PC-3 (cell line): Measurements from ENCODE around the gene OVAAL. TPM values are rescaled to one million over a fixed set of nuclear protein-coding genes. Genes with fewer than 3 reads are reported as not detected.

Experiments used
- ATAC-seq: fragments of 200-7000 bp; cut with Tn5 transposase; 2 replicates; pipeline ENCODE4 v1.9.1; 2020; ENCODE audit warnings: mild to moderate bottlenecking, moderate library complexity
- BruUV-seq: library from RNA; stranded (reverse); fragments of 400-500 nt; replicated peaks from 2 replicates; lab custom pipeline; 2021; lab: Mats Ljungman, UMichigan
- CTCF ChIA-PET: fragments of 300-600 bp; sonication (Branson Sonifier 250); formaldehyde crosslinking; loops from one replicate; lab custom pipeline; 2022; ENCODE audit warnings: antibody characterized with exemption; lab: Charles Lee
- POLR2A ChIA-PET: fragments of 300-600 bp; sonication (Branson Sonifier 250); formaldehyde crosslinking; loops from one replicate; lab custom pipeline; 2022; ENCODE audit warnings: antibody characterized with exemption; ENCODE audit not compliant: unreplicated experiment; lab: Charles Lee
- DNase-seq: peaks from one replicate; pipeline ENCODE4 v3.0.0-alpha.2; 2015
- H2AFZ ChIP-seq: fragments of 300-600 bp; sonication (generic); 2 replicates; pipeline ENCODE4 v1.6.0; 2016; ENCODE audit warnings: antibody characterized with exemption, low read length
- H3F3A ChIP-seq: fragments of 300-600 bp; sonication (generic); one replicate; pipeline ENCODE4 v1.6.0; 2017; ENCODE audit warnings: antibody characterized with exemption, low read length, control low read depth, mild to moderate bottlenecking; ENCODE audit not compliant: unreplicated experiment
- H3K27ac ChIP-seq: fragments of 300-600 bp; sonication (generic); 2 replicates; pipeline ENCODE4 v1.5.1; 2016; ENCODE audit warnings: mild to moderate bottlenecking, low read length
- H3K27me3 ChIP-seq: fragments of 300-600 bp; sonication (generic); 2 replicates; pipeline ENCODE4 v1.6.1; 2016; ENCODE audit warnings: low read length, mixed read lengths
- H3K36me3 ChIP-seq: fragments of 300-600 bp; sonication (generic); 2 replicates; pipeline ENCODE4 v1.6.1; 2016; ENCODE audit warnings: low read depth, mixed run types, low read length, mixed read lengths
- H3K4me1 ChIP-seq: fragments of 300-600 bp; sonication (generic); 2 replicates; pipeline ENCODE4 v1.5.1; 2016; ENCODE audit warnings: low read length; ENCODE audit not compliant: insufficient read depth
- H3K4me2 ChIP-seq: fragments of 300-600 bp; sonication (generic); 2 replicates; pipeline ENCODE4 v1.6.0; 2016; ENCODE audit warnings: low read length
- H3K4me3 ChIP-seq: fragments of 300-600 bp; sonication (generic); 2 replicates; pipeline ENCODE4 v1.5.1; 2016; ENCODE audit warnings: mild to moderate bottlenecking, low read length, mixed read lengths
- H3K79me2 ChIP-seq: fragments of 300-600 bp; sonication (generic); 2 replicates; pipeline ENCODE4 v1.6.1; 2017; ENCODE audit warnings: low read length, mixed read lengths
- H3K9ac ChIP-seq: fragments of 300-600 bp; sonication (generic); 2 replicates; pipeline ENCODE4 v1.6.0; 2016; ENCODE audit warnings: mild to moderate bottlenecking, low read length
- H3K9me2 ChIP-seq: fragments of 300-600 bp; sonication (generic); replicated peaks from 2 replicates; pipeline ENCODE4 v1.6.1; 2016; ENCODE audit warnings: mixed run types, low read length, mixed read lengths
- H3K9me3 ChIP-seq: fragments of 300-600 bp; sonication (generic); 2 replicates; pipeline ENCODE4 v1.6.1; 2016; ENCODE audit warnings: low read length, mixed read lengths
- H4K20me1 ChIP-seq: fragments of 300-600 bp; sonication (generic); 2 replicates; pipeline ENCODE4 v1.6.1; 2016; ENCODE audit warnings: low read length, mixed read lengths
- EZH2 ChIP-seq: fragments of 300-600 bp; sonication (generic); IDR thresholded peaks from one replicate; pipeline ENCODE4 v1.6.1; 2017; ENCODE audit warnings: antibody characterized with exemption, mild to moderate bottlenecking, low read length; ENCODE audit not compliant: unreplicated experiment
- EZH2phosphoT487 ChIP-seq: fragments of 300-600 bp; sonication (generic); IDR thresholded peaks from 2 replicates; pipeline ENCODE4 v1.6.1; 2018; ENCODE audit warnings: mild to moderate bottlenecking, antibody characterized with exemption, low read length, borderline replicate concordance
- intact Hi-C: fragments of 100-400 bp; cut with micrococcal nuclease; formaldehyde crosslinking; loops from 2 replicates; pipeline ENCODE4 v1.9.0; 2023
- total RNA-seq: library from RNA; depleted of rRNA; stranded (reverse); fragments of >200 nt; gene quantifications from 2 replicates; pipeline ENCODE4 v1.2.3, GENCODE V29; 2014
- TF ChIP-seq, protein P1 (sequence below): fragments of 300-600 bp; sonication (generic); conservative IDR thresholded peaks from 2 replicates; pipeline ENCODE4 v1.5.1; 2017; ENCODE audit warnings: antibody characterized with exemption, low read depth, mild to moderate bottlenecking, low read length

Gene OVAAL
- total RNA-seq, 1 experiment from 2014 or later: not detected

DNA sequence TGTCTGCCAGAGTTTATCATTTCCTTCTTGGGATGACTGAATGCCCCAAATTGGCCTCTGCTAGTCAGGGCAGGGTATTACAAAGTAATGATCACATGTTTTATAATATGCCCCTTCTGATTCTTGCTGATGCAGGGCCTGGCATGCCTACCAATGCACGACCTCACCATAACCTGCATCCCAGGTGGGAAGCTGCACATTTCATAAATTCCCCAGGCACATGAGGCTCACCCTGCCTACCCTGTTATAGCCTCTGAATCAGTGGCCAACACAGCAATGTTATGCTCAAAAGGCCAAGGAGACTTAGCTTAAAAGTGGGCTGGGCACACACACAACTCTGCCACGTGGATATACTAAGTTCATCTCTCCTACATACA, 45.1 kb downstream of the OVAAL start:
- no peak for DNase-seq
- H3K4me2 ChIP-seq: no peak overlapping the region
- TF ChIP-seq, protein P1, sequence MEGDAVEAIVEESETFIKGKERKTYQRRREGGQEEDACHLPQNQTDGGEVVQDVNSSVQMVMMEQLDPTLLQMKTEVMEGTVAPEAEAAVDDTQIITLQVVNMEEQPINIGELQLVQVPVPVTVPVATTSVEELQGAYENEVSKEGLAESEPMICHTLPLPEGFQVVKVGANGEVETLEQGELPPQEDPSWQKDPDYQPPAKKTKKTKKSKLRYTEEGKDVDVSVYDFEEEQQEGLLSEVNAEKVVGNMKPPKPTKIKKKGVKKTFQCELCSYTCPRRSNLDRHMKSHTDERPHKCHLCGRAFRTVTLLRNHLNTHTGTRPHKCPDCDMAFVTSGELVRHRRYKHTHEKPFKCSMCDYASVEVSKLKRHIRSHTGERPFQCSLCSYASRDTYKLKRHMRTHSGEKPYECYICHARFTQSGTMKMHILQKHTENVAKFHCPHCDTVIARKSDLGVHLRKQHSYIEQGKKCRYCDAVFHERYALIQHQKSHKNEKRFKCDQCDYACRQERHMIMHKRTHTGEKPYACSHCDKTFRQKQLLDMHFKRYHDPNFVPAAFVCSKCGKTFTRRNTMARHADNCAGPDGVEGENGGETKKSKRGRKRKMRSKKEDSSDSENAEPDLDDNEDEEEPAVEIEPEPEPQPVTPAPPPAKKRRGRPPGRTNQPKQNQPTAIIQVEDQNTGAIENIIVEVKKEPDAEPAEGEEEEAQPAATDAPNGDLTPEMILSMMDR: no peak
- no peak for TF ChIP-seq EZH2
- TF ChIP-seq EZH2phosphoT487: no peak
- no peaks in the 10 kb centered on the region for H3K4me1 ChIP-seq
- intact Hi-C loops: no loop called here
- no peaks in the 10 kb centered on the region for H3K27me3 ChIP-seq
- H4K20me1 ChIP-seq: no peaks in the 10 kb centered on the region
- CTCF ChIA-PET: no interaction called here
- no peaks in the 10 kb centered on the region for H3K79me2 ChIP-seq
- H3K9me2 ChIP-seq: no peaks in the 10 kb centered on the region
- no peaks in the 10 kb centered on the region for H3F3A ChIP-seq
- ATAC-seq: no peak
- no peak overlapping the region for H3K9ac ChIP-seq
- POLR2A ChIA-PET: no interaction called here
- no peaks in the 10 kb centered on the region for H3K9me3 ChIP-seq
- no peak overlapping the region for H3K27ac ChIP-seq
- H3K4me3 ChIP-seq: no peak overlapping the region
- no peaks in the 10 kb centered on the region for H3K36me3 ChIP-seq
- no peak overlapping the region for H2AFZ ChIP-seq
- BruUV-seq: no TSS peak

DNA sequence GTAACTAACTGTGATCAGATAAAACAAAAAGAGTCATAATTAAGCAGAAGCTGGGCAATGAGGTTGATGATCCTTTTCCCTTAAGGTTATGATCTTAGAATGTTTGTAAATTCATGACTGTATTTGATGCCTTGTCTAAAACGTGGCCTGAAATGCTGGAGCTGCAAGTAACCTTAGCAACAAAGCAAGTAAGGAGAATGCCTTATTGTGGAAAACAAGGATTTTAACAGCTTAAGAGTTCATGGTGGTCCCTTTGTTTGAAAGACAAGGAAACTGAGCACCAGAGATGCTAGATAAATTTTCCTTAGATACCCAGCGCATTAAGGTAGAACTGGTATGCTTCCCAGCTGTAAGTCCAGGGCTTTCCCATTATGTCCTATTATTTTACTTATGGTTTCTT, 47.4 kb downstream of the OVAAL start:
- H2AFZ ChIP-seq: no peak overlapping the region
- H3K79me2 ChIP-seq: no peaks in the 10 kb centered on the region
- no peak overlapping the region for H3K4me2 ChIP-seq
- no peaks in the 10 kb centered on the region; the same call in 1 of the 2 replicates for H3K4me1 ChIP-seq
- no peak for DNase-seq
- H3K36me3 ChIP-seq: no peaks in the 10 kb centered on the region
- POLR2A ChIA-PET: no interaction called here
- H3K4me3 ChIP-seq: no peak overlapping the region
- no peak overlapping the region for H3K27ac ChIP-seq
- H3K9me3 ChIP-seq: no peaks in the 10 kb centered on the region
- H3K9ac ChIP-seq: no peak overlapping the region
- BruUV-seq: no TSS peak
- intact Hi-C loops: no loop called here
- no peak for ATAC-seq
- H4K20me1 ChIP-seq: no peaks in the 10 kb centered on the region
- no peaks in the 10 kb centered on the region for H3K27me3 ChIP-seq
- H3K9me2 ChIP-seq: no peaks in the 10 kb centered on the region
- H3F3A ChIP-seq: no peaks in the 10 kb centered on the region
- TF ChIP-seq EZH2: no peak
- no peak for TF ChIP-seq EZH2phosphoT487
- TF ChIP-seq, protein P1: no peak
- CTCF ChIA-PET: no interaction called here

DNA sequence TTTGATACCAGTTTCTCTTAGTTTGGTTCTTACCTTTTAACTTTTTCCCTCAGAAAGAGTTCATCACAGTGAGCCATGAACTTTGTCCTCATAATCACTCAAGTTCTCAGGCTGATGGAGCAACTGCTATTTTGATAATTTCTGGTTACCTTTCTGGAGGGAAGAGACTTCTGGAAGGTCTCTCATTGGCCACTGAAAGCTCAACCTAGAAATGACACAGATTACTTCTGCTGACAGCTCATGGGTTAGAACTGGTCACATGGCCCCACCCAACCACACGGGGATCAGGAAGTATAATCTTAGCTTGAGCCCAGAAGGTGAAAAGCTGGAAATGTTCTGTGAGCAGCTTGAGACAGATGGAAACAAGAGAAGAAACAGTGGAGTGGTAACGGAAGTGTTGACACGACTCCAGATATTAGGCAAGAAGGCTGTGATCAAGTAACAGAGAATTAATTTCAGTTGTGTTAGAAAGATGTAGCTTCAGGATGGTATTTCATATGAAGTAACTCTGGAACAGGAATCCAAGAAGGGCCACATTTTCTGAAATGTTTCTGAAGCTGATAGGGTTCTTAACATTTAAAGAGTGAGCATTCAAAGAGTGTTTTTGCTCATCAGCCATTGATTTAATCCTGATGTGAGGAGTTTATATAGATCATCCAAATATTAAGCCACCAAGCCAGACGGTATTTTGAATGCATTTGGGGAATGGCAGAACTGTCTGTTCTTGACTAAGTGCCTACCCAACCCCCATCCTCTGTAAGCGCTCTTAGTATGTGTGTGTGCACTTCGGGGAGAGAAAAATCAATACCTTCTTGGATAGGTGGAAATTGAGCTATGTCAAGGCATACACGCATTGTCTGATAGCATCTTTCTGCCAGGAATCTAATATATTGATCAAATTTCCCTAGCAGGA, 51.1 kb downstream of the OVAAL start:
- Histone ChIP-seq H3K27me3 (no peaks in the 10 kb centered on the region), H3K9me2 (no peaks in the 10 kb centered on the region), H3K4me1 (no peaks in the 10 kb centered on the region; the same call in 1 of the 2 replicates), H3F3A (no peaks in the 10 kb centered on the region), H3K36me3 (no peaks in the 10 kb centered on the region), H3K9me3 (no peaks in the 10 kb centered on the region), H3K27ac (no peak overlapping the region), H4K20me1 (no peaks in the 10 kb centered on the region), H3K79me2 (no peaks in the 10 kb centered on the region), H2AFZ (no peak overlapping the region), H3K4me3 (no peak overlapping the region), H3K9ac (no peak overlapping the region), H3K4me2 (no peak overlapping the region)
- intact Hi-C loops: no loop called here
- no TSS peak for BruUV-seq
- POLR2A ChIA-PET: no interaction called here
- ATAC-seq: no peak
- CTCF ChIA-PET: no interaction called here
- no peak for TF ChIP-seq EZH2
- TF ChIP-seq, protein P1: no peak
- no peak for TF ChIP-seq EZH2phosphoT487
- DNase-seq: no peak
